ENCODE measurements around the gene SMCP.

DNA sequence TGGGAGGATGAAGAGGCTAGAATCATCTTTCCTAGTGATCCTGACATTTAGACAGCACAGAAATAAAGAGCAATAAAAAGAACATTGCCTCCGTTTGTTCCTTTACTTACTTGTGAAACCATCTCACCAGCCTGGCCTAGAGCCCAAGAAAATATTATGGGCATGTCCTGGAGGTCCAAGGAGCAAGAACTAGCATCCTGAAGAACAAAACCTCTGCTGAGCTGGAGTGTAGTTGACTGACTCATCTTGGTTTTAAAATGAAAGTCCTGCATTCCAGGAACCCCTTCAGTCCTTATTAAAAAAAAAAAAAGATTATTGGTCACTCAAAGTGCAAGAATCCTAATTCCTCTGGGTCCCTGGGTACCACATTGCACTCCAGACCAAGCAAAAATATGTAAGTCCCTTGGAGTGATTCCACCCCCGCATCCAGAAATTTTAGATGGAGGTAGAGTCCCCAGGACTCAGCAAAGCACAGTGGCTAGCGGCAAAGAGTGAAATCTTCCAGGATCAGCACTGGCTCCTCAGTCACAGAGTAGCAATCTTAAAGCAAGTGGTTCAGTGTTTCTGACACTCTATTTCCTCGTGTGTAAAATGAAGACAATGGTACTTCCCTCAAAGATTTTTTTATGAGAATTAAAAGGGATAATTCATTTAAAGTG lies 7.0 kb downstream of the SMCP start:
- TF ChIP-seq, protein P1, sequence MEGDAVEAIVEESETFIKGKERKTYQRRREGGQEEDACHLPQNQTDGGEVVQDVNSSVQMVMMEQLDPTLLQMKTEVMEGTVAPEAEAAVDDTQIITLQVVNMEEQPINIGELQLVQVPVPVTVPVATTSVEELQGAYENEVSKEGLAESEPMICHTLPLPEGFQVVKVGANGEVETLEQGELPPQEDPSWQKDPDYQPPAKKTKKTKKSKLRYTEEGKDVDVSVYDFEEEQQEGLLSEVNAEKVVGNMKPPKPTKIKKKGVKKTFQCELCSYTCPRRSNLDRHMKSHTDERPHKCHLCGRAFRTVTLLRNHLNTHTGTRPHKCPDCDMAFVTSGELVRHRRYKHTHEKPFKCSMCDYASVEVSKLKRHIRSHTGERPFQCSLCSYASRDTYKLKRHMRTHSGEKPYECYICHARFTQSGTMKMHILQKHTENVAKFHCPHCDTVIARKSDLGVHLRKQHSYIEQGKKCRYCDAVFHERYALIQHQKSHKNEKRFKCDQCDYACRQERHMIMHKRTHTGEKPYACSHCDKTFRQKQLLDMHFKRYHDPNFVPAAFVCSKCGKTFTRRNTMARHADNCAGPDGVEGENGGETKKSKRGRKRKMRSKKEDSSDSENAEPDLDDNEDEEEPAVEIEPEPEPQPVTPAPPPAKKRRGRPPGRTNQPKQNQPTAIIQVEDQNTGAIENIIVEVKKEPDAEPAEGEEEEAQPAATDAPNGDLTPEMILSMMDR (IDR thresholded peaks at IDR 0.05; ENCODE audit: insufficient read depth, low read depth, low read length) = no peak
- TF ChIP-seq EZH2 (IDR thresholded peaks at IDR 0.05; ENCODE audit: insufficient read depth, low read length) = no peak

All from astrocyte (in vitro differentiated cells and primary cell).